GM19239 (cell line): ENCODE results near the gene CAMK4.
"Not testable (repeated sequence)": the region's sequence is repeated elsewhere in the genome, so short reads cannot be mapped to it uniquely, and the experiment has no call there.

Source experiments
- DNase-seq: peaks from one replicate; pipeline ENCODE4 v3.0.0; 2011; ENCODE audit warnings: low spot score; ENCODE audit not compliant: insufficient read length
- FAIRE-seq: peaks from 2 replicates; lab custom pipeline; 2011; peaks lifted over from hg19 to GRCh38; lab: Jason Lieb, UNC

Gene CAMK4

DNA sequence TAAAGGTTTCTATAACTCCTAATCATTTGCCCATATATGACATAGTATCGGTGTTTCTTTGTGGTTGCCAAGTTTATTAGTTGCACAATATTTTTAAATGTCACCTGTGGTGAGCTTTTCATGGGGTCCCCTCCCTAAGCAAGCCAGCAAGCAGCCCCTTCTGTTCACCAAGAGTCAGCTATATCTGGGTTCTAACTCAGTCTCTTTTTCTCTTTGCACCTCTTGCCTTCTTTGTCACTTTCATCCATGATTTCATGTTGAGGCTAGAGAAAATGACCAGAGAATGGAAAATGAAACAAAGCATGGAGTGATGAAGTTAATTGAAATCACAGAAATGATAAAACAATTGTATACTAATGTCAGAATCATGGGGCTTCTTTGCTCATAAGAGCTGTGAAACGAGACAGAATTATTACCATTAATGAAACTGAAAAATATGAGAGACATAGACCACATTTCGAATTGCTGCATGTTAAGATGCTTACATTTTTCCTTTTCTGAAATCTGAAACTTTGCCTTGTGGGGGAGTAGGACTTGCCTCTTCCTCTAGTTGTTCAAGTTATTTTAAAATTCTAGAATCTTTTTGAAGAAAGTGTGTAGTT lies 75.7 kb downstream of the CAMK4 start:
- FAIRE-seq (peak; percentile 70), DNase-seq (no peak)

- DNase-seq: no peak
- FAIRE-seq: no peak
Observed at GRCh38 chr5:111301264-111301663, 77.1 kb downstream of the CAMK4 start.

- DNase-seq, FAIRE-seq: not testable (repeated sequence)
Observed at GRCh38 chr5:111302043-111302442, 77.9 kb downstream of the CAMK4 start.

DNA sequence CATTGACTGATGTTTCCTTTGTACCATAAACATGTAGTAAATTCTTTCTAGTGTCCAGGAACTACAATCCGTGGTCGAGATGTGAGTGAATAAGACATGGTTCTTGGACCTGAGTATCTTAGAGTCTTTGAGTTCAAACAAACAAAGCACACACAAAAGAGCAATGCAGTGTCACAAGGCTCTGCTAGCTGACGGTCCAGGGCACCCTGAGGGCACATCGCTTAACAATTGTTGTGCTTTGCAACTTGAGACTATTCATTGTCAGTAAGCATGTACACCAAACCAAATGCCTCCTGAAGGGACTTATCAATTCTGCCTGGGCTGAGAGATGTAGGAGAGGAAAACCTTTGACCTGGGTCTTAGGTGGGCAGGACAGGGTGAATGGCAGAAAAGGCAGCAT lies 84.8 kb downstream of the CAMK4 start:
- DNase-seq (no peak), FAIRE-seq (no peak)

GRCh38 chr5:111309384-111309783 lies 85.2 kb downstream of the CAMK4 start:
- no peak for DNase-seq

GRCh38 chr5:111310711-111311620 lies 86.8 kb downstream of the CAMK4 start:
- no peak for DNase-seq
- FAIRE-seq: no peak

More at GRCh38 chr5:111309384-111309783, 85.2 kb downstream of the CAMK4 start:
- FAIRE-seq: no peak

DNA sequence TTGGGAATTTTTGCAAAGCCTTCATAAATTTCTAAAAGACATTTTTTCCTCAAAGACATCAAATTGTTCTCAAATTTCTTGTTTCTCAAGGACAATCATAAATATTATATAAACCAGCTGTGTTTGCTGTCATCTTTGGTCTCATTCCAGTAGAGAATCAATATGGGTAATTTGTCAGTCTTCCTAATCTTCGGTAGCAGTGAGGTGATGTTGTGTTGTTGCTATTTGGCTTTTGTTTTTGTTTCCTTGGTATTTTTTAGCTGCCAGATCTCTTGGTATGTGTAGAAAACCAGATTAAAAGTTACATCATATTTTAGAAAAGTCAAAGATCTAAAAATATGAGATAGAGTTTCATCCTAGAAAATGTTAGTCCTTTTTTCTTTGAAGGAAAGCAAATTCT lies 87.5 kb downstream of the CAMK4 start:
- FAIRE-seq (no peak), DNase-seq (no peak)

- DNase-seq (no peak), FAIRE-seq (peak; percentile 51)
Observed at GRCh38 chr5:111313017-111313724, 89.0 kb downstream of the CAMK4 start.

GRCh38 chr5:111320953-111321352 lies 96.8 kb downstream of the CAMK4 start:
- FAIRE-seq: no peak
- no peak for DNase-seq

DNA sequence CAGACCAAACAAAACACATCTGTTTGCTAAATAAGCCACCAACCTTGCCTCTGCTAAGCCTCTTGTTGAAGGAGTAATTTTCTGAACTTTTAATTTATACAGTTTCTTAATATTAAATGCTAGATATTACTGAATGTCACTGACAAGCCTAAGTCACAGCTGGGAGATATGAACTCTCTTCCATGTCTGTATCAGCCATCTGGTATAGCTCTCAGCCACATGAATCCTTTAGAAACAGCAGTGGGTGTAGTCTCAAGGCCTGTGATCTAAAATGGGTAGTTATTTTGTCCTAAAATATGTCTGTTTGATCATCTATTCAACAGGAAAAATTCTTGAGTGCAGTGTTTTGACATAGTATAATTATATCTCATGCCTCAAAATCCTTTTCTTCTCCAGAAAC lies 97.2 kb downstream of the CAMK4 start:
- FAIRE-seq: no peak
- DNase-seq: no peak

DNA sequence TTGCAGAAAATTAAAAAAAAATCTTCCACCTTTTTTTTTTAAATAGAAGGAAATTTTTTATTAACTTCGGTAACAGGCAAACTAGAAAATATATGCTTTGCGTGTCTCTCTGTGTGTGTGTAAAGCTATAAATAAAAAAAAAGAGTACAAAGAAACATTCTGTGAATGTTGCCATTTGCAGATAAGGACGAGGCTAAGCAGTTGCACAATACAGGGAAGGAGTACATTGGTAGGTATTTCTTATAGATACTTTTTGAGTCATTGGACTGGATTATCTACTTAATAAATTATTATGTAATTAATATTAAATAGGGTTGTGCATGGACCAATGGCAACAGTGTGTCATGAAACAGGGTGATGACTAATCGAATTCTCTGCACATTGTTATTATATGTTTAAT lies 102.4 kb downstream of the CAMK4 start:
- DNase-seq: no peak
- no peak for FAIRE-seq

DNA sequence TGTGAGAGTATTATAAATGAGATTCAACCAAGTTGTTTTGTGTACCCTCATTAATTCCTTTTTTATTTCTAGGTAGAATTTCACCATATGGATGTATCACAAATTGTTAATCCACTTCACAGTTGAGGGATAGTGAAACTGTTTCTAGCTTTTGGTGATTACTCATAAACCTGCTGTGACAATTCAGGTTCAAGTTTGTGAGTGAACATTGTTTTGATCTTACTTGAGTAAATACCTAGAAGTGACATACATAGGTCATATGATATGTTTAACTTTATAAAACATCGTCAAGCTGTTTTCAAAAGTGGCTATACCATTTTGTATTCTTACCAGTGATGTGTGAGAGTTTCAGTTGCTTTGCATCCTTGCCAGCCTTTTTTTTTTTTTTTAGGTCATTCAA lies 112.9 kb downstream of the CAMK4 start:
- peak; percentile 60 for FAIRE-seq

DNA sequence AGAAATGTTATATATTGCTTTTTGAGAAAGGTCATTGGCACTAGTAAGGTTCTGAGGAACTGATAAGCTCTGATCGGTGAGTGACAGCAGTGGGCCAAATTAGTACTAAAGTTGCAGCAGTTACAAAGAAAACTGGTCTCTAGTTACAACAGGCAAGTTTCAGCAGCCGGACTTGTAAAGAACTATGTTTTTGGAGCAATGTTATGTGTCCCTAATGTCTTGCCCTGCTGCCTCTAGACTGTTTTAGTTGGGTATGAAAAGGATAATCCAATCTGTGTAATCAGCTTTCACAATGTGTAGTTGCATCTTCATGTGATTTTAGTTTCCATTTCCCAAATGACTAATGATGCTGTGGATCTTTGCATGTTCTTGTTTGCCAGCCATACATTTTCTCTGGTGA lies 113.5 kb downstream of the CAMK4 start:
- FAIRE-seq (peak; percentile 18), DNase-seq (no peak)

More for the DNA sequence above, 112.9 kb downstream of the CAMK4 start:
- no peak for DNase-seq

- FAIRE-seq: no peak
- DNase-seq: no peak
Observed at GRCh38 chr5:111345731-111346130, 121.5 kb downstream of the CAMK4 start.

DNA sequence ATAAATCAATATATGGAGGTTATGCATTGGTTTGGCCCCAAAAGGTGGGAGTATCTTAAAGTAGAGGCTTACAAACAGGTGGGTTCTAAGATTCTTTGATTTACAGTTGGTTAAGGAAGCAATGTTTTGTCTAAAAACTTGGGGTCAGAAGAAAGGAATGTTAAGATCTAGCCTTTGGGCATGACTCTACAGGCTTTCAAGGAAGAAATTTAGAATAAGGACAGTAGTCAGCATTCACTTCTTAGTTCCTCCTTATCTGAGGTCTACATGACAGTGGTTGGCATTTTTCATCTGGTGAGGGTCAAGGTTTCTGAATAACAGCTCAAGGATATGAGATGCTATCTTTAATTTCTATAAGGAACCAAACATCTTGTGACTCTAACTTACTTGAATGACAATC lies 122.8 kb downstream of the CAMK4 start:
- FAIRE-seq (no peak), DNase-seq (no peak)

DNA sequence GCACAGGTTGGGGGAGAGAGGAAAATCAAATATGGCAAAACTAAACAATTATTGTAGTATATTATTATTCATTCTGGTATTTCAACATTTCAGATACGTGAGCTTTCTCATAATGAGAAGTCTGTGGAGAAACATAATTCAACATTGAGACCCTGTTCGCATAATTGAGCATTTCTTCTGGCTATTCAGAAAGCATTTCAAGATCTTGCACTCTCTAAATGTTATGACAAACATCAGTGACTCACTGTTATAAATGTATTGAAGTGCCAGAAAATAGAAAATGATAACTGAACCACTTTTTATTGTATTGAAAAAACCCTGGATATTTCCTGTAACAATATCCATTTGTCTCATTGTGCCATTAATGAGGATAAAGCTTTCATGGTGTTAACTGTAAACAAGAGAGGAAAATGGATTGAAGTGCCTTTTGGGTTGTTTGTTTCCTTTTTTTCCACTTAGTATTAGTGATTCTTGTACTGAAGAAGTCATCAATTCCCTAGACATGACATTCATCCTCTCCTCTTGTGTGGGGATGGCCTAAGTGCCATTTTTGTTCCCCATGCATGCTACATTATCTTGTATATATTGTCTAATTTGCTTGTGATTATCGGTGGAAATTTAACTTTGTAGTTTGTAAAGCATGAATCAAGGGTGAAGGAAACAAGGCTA lies 124.6 kb downstream of the CAMK4 start:
- DNase-seq: no peak
- no peak for FAIRE-seq

- DNase-seq: no peak
- no peak for FAIRE-seq
Observed at GRCh38 chr5:111349429-111349828, 125.2 kb downstream of the CAMK4 start.

- DNase-seq: no peak
- no peak for FAIRE-seq
Observed at GRCh38 chr5:111353035-111353434, 128.9 kb downstream of the CAMK4 start.

DNA sequence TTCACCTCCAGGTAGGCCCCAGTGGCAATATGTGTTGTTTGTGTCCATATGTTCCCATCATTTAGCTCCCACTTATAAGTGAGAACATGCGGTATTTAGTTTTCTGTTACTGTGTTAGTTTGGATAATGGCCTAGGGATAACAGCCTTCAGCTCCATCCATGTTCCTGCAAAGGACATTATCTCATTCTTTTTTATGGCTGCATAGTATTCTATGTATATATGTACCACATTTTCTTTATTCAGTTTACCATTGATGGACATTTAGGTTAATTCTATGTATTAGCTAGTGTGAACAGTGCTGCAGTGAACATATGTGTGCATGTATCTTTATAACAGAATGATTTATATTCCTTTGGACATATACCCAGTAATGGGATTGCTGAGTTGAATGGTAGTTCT lies 134.5 kb downstream of the CAMK4 start:
- not testable (repeated sequence) for DNase-seq, FAIRE-seq

- no peak for DNase-seq
- no peak for FAIRE-seq
Observed at GRCh38 chr5:111360173-111360572, 136.0 kb downstream of the CAMK4 start.
